HepG2 (cell line): ENCODE results near the gene C6orf132. TPM values are rescaled to one million over a fixed set of nuclear protein-coding genes. Genes with fewer than 3 reads are reported as not detected.

Experiments
- CREM ChIP-seq, 2 experiments: sonication (generic) in 1 of 2; formaldehyde crosslinking in 1 of 2; IDR thresholded peaks; 2 replicates each; pipeline versions ENCODE4 v1.4.0 to v1.6.1; 2016 to 2020; ENCODE audit warnings: antibody characterized with exemption in 1 of 2, mild to moderate bottlenecking in 1 of 2, missing genetic modification reagents in 1 of 2
- DNMT3B ChIP-seq: conservative IDR thresholded peaks from 2 replicates; pipeline ENCODE4 v1.6.1; 2016; ENCODE audit warnings: missing biosample characterization, control low read depth
- GTF3A ChIP-seq: sonication (generic); formaldehyde crosslinking; conservative IDR thresholded peaks from 2 replicates; pipeline ENCODE4 v1.4.0; 2020; ENCODE audit warnings: mild to moderate bottlenecking, missing genetic modification reagents
- HHEX ChIP-seq: IDR thresholded peaks from 2 replicates; pipeline ENCODE4 v1.6.1; 2016; ENCODE audit warnings: control low read depth
- HMG20A ChIP-seq: IDR thresholded peaks from 2 replicates; pipeline ENCODE4 v1.6.1; 2016; ENCODE audit warnings: borderline replicate concordance
- NPAS2 ChIP-seq: sonication (generic); formaldehyde crosslinking; IDR thresholded peaks from 2 replicates; pipeline ENCODE4 v1.8.0; 2022; ENCODE audit warnings: mild to moderate bottlenecking, missing genetic modification reagents, borderline replicate concordance
- PAWR ChIP-seq: sonication (generic); formaldehyde crosslinking; IDR thresholded peaks from 2 replicates; pipeline ENCODE4 v1.4.0; 2020; ENCODE audit warnings: missing genetic modification reagents, mild to moderate bottlenecking, borderline replicate concordance
- SAFB2 ChIP-seq: sonication (generic); formaldehyde crosslinking; IDR thresholded peaks from 2 replicates; pipeline ENCODE4 v1.5.1; 2020; ENCODE audit warnings: missing genetic modification reagents, low read depth, mild to moderate bottlenecking, borderline replicate concordance
- SIN3A ChIP-seq: IDR thresholded peaks from 2 replicates; pipeline ENCODE4 v1.6.1; 2011; ENCODE audit warnings: low read depth, mild to moderate bottlenecking, control low read depth, low read length, borderline replicate concordance
- ZNF121 ChIP-seq: sonication (generic); formaldehyde crosslinking; IDR thresholded peaks from 2 replicates; pipeline ENCODE4 v1.5.0; 2020; ENCODE audit warnings: mild to moderate bottlenecking, missing genetic modification reagents
- ZNF263 ChIP-seq: sonication (generic); formaldehyde crosslinking; IDR thresholded peaks from 2 replicates; pipeline ENCODE4 v1.4.0; 2020; ENCODE audit warnings: missing genetic modification reagents
- ZNF274 ChIP-seq: sonication (generic); formaldehyde crosslinking; IDR thresholded peaks from 2 replicates; pipeline ENCODE4 v1.5.1; 2020; ENCODE audit warnings: mild to moderate bottlenecking, missing genetic modification reagents
- ZNF776 ChIP-seq: sonication (generic); formaldehyde crosslinking; IDR thresholded peaks from 2 replicates; pipeline ENCODE4 v1.4.0; 2020; ENCODE audit warnings: mild to moderate bottlenecking, missing genetic modification reagents
- ZNF850 ChIP-seq: sonication (generic); formaldehyde crosslinking; conservative IDR thresholded peaks from 2 replicates; pipeline ENCODE4 v1.9.0; 2021; ENCODE audit warnings: mild to moderate bottlenecking, missing genetic modification reagents
- polyA plus RNA-seq, 8 experiments: library from polyadenylated mRNA; depleted of rRNA in 3 of 8; stranded (reverse) in 7 of 8; unstranded in 1 of 8; fragments of >200 nt; fragmentation: Illumina TruSeq in 4 of 8; extraction: Trizol in 4 of 8; gene quantifications; 2 replicates each; pipeline versions ENCODE4 v1.2.1 to v1.2.3, GENCODE V29; 2011 to 2016; ENCODE audit warnings: low read depth in 4 of 8, missing spikeins in 1 of 8, mixed read lengths in 1 of 8; ENCODE audit not compliant: insufficient read depth in 1 of 8
- total RNA-seq, 5 experiments: library from RNA; depleted of rRNA; stranded (reverse); fragments of >200 nt; fragmentation: Illumina TruSeq; extraction: Trizol; gene quantifications; 2 replicates each; pipeline ENCODE4 v1.2.3, GENCODE V29; 2016; ENCODE audit warnings: low read depth in 1 of 5
- TF ChIP-seq, protein P1 (sequence below): IDR thresholded peaks from 2 replicates; pipeline ENCODE4 v1.6.1; 2016
- TF ChIP-seq, protein P2 (sequence below): sonication (generic); formaldehyde crosslinking; IDR thresholded peaks from 2 replicates; pipeline ENCODE4 v1.8.0; 2022; ENCODE audit warnings: missing genetic modification reagents, mild to moderate bottlenecking, moderate library complexity, borderline replicate concordance
- TF ChIP-seq, protein P3 (sequence below): sonication (generic); formaldehyde crosslinking; IDR thresholded peaks from 2 replicates; pipeline ENCODE4 v1.4.0; 2020; ENCODE audit warnings: low read depth, missing genetic modification reagents
- TF ChIP-seq, protein P4 (sequence below): sonication (generic); formaldehyde crosslinking; IDR thresholded peaks from 2 replicates; pipeline ENCODE4 v1.5.1; 2020; ENCODE audit warnings: mild to moderate bottlenecking, missing genetic modification reagents, borderline replicate concordance

C6orf132 gene
- total and polyA plus RNA-seq, 2 of the 13 experiments (the other 11 are each of a cell fraction or from before 2014, with no cell fraction given), result 0.78 to 3.0 TPM

DNA sequence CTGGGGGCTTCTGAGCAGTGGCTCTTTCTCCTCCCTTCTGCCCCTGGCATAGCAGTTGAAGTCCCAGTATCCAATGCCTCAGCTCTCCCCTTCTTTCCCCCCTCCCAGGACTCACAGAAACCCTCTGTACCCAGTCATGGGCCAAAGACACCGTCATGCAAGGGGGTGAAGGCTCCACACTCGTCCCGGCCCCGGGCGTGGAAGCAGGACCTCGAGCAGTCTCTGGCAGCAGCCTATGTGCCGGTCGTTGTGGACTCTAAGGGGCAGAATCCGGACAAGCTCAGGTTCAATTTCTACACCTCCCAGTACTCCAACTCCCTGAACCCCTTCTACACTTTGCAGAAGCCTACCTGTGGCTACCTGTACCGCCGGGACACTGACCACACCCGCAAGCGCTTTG, 20.4 kb upstream of the C6orf132 start (continued):
- TF ChIP-seq, protein P1, sequence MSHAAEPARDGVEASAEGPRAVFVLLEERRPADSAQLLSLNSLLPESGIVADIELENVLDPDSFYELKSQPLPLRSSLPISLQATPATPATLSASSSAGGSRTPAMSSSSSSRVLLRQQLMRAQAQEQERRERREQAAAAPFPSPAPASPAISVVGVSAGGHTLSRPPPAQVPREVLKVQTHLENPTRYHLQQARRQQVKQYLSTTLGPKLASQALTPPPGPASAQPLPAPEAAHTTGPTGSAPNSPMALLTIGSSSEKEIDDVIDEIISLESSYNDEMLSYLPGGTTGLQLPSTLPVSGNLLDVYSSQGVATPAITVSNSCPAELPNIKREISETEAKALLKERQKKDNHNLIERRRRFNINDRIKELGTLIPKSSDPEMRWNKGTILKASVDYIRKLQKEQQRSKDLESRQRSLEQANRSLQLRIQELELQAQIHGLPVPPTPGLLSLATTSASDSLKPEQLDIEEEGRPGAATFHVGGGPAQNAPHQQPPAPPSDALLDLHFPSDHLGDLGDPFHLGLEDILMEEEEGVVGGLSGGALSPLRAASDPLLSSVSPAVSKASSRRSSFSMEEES (CRISPR knock-in tag), result no peak
- TF ChIP-seq SAFB2, result no peak
- no peak for TF ChIP-seq HMG20A (CRISPR knock-in tag)
- no peak for TF ChIP-seq CREM (IDR thresholded peaks at IDR 0.05)
- no peak for TF ChIP-seq CREM (CRISPR knock-in tag; IDR thresholded peaks at IDR 0.05)
- TF ChIP-seq NPAS2 (CRISPR knock-in tag), result no peak
- no peak for TF ChIP-seq GTF3A
- 0 out of 2 replicates have a peak, but pooled peaks have one; percentile 27 for TF ChIP-seq ZNF274 (CRISPR knock-in tag)
- no peak for TF ChIP-seq HHEX
- TF ChIP-seq, protein P2, sequence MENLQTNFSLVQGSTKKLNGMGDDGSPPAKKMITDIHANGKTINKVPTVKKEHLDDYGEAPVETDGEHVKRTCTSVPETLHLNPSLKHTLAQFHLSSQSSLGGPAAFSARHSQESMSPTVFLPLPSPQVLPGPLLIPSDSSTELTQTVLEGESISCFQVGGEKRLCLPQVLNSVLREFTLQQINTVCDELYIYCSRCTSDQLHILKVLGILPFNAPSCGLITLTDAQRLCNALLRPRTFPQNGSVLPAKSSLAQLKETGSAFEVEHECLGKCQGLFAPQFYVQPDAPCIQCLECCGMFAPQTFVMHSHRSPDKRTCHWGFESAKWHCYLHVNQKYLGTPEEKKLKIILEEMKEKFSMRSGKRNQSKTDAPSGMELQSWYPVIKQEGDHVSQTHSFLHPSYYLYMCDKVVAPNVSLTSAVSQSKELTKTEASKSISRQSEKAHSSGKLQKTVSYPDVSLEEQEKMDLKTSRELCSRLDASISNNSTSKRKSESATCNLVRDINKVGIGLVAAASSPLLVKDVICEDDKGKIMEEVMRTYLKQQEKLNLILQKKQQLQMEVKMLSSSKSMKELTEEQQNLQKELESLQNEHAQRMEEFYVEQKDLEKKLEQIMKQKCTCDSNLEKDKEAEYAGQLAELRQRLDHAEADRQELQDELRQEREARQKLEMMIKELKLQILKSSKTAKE (CRISPR knock-in tag), result no peak
- TF ChIP-seq, protein P3, sequence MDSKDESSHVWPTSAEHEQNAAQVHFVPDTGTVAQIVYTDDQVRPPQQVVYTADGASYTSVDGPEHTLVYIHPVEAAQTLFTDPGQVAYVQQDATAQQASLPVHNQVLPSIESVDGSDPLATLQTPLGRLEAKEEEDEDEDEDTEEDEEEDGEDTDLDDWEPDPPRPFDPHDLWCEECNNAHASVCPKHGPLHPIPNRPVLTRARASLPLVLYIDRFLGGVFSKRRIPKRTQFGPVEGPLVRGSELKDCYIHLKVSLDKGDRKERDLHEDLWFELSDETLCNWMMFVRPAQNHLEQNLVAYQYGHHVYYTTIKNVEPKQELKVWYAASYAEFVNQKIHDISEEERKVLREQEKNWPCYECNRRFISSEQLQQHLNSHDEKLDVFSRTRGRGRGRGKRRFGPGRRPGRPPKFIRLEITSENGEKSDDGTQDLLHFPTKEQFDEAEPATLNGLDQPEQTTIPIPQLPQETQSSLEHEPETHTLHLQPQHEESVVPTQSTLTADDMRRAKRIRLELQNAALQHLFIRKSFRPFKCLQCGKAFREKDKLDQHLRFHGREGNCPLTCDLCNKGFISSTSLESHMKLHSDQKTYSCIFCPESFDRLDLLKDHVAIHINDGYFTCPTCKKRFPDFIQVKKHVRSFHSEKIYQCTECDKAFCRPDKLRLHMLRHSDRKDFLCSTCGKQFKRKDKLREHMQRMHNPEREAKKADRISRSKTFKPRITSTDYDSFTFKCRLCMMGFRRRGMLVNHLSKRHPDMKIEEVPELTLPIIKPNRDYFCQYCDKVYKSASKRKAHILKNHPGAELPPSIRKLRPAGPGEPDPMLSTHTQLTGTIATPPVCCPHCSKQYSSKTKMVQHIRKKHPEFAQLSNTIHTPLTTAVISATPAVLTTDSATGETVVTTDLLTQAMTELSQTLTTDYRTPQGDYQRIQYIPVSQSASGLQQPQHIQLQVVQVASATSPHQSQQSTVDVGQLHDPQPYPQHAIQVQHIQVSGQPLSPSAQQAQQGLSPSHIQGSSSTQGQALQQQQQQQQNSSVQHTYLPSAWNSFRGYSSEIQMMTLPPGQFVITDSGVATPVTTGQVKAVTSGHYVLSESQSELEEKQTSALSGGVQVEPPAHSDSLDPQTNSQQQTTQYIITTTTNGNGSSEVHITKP (CRISPR knock-in tag), result no peak
- TF ChIP-seq SIN3A, result no peak
- no peak for TF ChIP-seq PAWR (CRISPR knock-in tag)
- no peak for TF ChIP-seq ZNF263 (CRISPR knock-in tag)
- TF ChIP-seq ZNF776 (CRISPR knock-in tag), result peak; percentile 59; the same call in 1 of the 2 replicates
- TF ChIP-seq DNMT3B, result no peak
- TF ChIP-seq ZNF121, result no peak
- TF ChIP-seq ZNF850 (CRISPR knock-in tag), result no peak
- TF ChIP-seq, protein P4, sequence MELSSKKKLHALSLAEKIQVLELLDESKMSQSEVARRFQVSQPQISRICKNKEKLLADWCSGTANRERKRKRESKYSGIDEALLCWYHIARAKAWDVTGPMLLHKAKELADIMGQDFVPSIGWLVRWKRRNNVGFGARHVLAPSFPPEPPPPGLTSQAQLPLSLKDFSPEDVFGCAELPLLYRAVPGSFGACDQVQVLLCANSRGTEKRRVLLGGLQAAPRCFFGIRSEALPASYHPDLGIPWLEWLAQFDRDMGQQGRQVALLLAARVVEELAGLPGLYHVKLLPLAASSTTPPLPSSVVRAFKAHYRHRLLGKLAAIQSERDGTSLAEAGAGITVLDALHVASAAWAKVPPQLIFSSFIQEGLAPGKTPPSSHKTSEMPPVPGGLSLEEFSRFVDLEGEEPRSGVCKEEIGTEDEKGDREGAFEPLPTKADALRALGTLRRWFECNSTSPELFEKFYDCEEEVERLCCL (CRISPR knock-in tag), result no peak
